ENCODE measurements around the gene SCAI. TPM values are rescaled to one million over a fixed set of nuclear protein-coding genes. Genes with fewer than 3 reads are reported as not detected.
"Not testable (repeated sequence)": the region's sequence is repeated elsewhere in the genome, so short reads cannot be mapped to it uniquely, and the experiment has no call there.

Gene SCAI
- total RNA-seq, 1 donor from 2014 or later, result 3.3 TPM

- no peak for ATAC-seq (ENCODE audit: poor library complexity)
- intact Hi-C loops (cut with DNase I), result no loop called here
- no peak for DNase-seq
Measured at GRCh38 chr9:125074976-125075375, 68.4 kb downstream of the SCAI start.

- no peak for ATAC-seq (ENCODE audit: poor library complexity)
- intact Hi-C loops (cut with DNase I), result no loop called here
- DNase-seq, result no peak
Measured at GRCh38 chr9:125066839-125067619, 76.3 kb downstream of the SCAI start.

- ATAC-seq (ENCODE audit: poor library complexity), result no peak
- intact Hi-C loops (cut with DNase I), result no loop called here
- no peak for DNase-seq
Measured at GRCh38 chr9:125061391-125061790, 81.9 kb downstream of the SCAI start.

- no peak for ATAC-seq (ENCODE audit: poor library complexity)
- intact Hi-C loops (cut with DNase I), result no loop called here
- DNase-seq, result no peak
Measured at GRCh38 chr9:125049212-125050049, 93.9 kb downstream of the SCAI start.

- DNase-seq (no peak), ATAC-seq (ENCODE audit: poor library complexity) (no peak)
- intact Hi-C loops (cut with DNase I), result no loop called here
Measured at GRCh38 chr9:125043631-125044030, 99.7 kb downstream of the SCAI start.

GRCh38 chr9:125043148-125043547, 100.2 kb downstream of the SCAI start:
- DNase-seq, result no peak
- intact Hi-C loops (cut with DNase I), result no loop called here
- ATAC-seq (ENCODE audit: poor library complexity), result no peak

- intact Hi-C loops (cut with DNase I), result no loop called here
- no peak for ATAC-seq (ENCODE audit: poor library complexity)
- DNase-seq, result no peak
Measured at GRCh38 chr9:125038166-125038565, 105.2 kb downstream of the SCAI start.

GRCh38 chr9:125028041-125028440, 115.3 kb downstream of the SCAI start:
- ATAC-seq (ENCODE audit: poor library complexity) (no peak), DNase-seq (no peak)
- intact Hi-C loops (cut with DNase I), result no loop called here

- intact Hi-C loops (cut with DNase I), result no loop called here
- DNase-seq, result no peak
- ATAC-seq (ENCODE audit: poor library complexity), result no peak
Measured at GRCh38 chr9:125024917-125025316, 118.4 kb downstream of the SCAI start.

- intact Hi-C loops (cut with DNase I), result no loop called here
- no peak for ATAC-seq (ENCODE audit: poor library complexity)
- DNase-seq, result no peak
Measured at GRCh38 chr9:125021069-125021468, 122.3 kb downstream of the SCAI start.

- intact Hi-C loops (cut with DNase I); ATAC-seq (ENCODE audit: poor library complexity): not testable (repeated sequence)
Measured at GRCh38 chr9:125015655-125016054, 127.7 kb downstream of the SCAI start.

GRCh38 chr9:125012013-125012412, 131.3 kb downstream of the SCAI start:
- intact Hi-C loops (cut with DNase I); ATAC-seq (ENCODE audit: poor library complexity); DNase-seq: not testable (repeated sequence)

More at GRCh38 chr9:125015655-125016054, 127.7 kb downstream of the SCAI start:
- DNase-seq, result not testable (repeated sequence)

GRCh38 chr9:125008599-125008998, 134.7 kb downstream of the SCAI start:
- ATAC-seq (ENCODE audit: poor library complexity) (no peak), DNase-seq (no peak)
- intact Hi-C loops (cut with DNase I), result no loop called here

GRCh38 chr9:125003332-125003731, 140.0 kb downstream of the SCAI start:
- DNase-seq (no peak), ATAC-seq (ENCODE audit: poor library complexity) (no peak)
- intact Hi-C loops (cut with DNase I), result no loop called here

- no peak for DNase-seq
- ATAC-seq (ENCODE audit: poor library complexity), result no peak
- intact Hi-C loops (cut with DNase I), result no loop called here
Measured at GRCh38 chr9:124983698-124984097, 159.6 kb downstream of the SCAI start.

GRCh38 chr9:124980431-124980830, 162.9 kb downstream of the SCAI start:
- DNase-seq, result no peak
- no peak for ATAC-seq (ENCODE audit: poor library complexity)
- intact Hi-C loops (cut with DNase I), result no loop called here

- no peak for ATAC-seq (ENCODE audit: poor library complexity)
- no peak for DNase-seq
Measured at GRCh38 chr9:124975131-124975530, 168.2 kb downstream of the SCAI start.

GRCh38 chr9:124973807-124974206, 169.5 kb downstream of the SCAI start:
- DNase-seq (no peak), ATAC-seq (ENCODE audit: poor library complexity) (no peak)

More at GRCh38 chr9:124975131-124975530, 168.2 kb downstream of the SCAI start:
- intact Hi-C loops (cut with DNase I), result no loop called here

GRCh38 chr9:124972241-124972770, 171.0 kb downstream of the SCAI start:
- intact Hi-C loops (cut with DNase I), result no loop called here
- ATAC-seq (ENCODE audit: poor library complexity), result no peak
- DNase-seq, result no peak

More at GRCh38 chr9:124973807-124974206, 169.5 kb downstream of the SCAI start:
- intact Hi-C loops (cut with DNase I), result no loop called here

- intact Hi-C loops (cut with DNase I), result no loop called here
- DNase-seq (no peak), ATAC-seq (ENCODE audit: poor library complexity) (no peak)
Measured at GRCh38 chr9:124969401-124969800, 173.9 kb downstream of the SCAI start.

Measured in Right ventricle myocardium superior (tissue), 1 donor.